ENCODE measurements around the gene PRKCD.
A peak's percentile ranks its signal among the peaks of the same experiment; 100 is the strongest.

Gene PRKCD

DNA sequence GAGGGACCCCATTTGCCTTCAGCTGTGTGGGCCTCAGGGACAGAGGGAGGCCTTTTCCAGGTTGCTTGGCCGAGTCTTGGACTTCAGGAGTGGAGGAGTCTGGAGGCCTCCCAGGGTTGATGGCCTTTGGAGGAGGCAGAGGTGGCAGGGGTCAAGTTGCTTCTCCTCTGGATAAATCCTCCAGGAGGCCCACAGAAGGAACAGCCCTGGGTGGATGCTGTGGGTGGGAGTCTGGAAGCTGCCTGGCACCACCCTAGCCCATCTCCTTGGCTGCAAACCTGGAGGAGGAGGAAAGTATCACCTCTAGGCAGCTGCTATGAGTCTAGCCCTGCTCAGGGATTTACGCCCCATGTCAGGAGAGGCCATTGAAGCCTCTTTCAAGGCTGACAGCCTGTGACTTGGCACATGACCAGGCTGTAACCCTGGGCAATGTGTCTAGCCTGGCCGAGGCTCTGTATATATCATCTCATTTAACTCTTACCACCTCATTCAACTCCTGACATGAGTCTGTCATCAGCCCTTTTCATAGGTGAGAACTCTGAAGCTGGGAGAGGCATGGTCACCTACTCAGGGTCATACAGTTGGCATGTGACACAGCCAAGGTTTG, 2.9 kb upstream of the PRKCD start:
- DNase-seq, result no peak

- DNase-seq, result peak; percentile 54 to 60
Measured at GRCh38 chr3:53158765-53159155, 2.2 kb upstream of the PRKCD start.

DNA sequence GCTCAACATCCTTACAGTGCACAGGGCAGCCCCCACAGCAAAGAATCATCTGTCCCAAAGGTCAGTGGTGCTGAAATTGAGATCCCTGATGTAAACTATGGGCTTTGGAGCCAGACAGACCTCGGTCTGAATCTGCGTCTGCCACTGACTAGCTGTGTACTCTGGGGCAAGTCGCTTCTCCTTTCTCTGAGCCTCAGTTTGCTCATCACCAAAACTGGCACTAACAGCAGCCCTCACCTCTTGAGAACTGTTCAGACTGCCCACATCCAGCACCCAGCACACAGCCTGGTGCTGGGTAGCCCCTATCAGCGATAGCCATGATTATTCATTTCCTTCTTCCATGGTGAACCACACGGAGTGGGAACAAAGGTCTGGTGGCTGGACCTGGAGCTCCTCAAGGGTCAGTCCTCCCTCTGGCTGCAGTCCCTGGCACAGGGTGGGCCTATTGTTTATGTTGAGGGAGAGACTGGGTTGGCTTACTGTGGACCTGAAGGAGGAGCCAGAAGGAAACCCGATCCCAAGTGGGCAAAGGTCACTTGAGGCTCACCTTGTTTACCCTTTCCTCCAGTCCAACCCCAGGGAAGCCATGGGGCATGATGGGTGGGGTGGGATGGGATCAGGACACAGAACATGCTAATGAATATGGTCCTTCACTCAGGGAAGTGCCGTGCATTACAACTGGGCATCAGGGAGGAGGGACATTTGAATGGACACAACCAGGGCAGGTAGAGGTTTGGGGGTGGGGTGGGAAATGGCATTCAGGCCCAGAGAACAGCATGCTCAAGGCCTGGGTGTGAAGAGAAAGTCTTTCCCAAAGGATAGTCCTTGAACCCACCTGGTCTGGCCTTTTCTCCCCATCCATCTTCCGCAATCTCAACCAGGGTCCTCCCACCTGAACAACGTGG, 1.6 kb upstream of the PRKCD start:
- no peak for DNase-seq

DNA sequence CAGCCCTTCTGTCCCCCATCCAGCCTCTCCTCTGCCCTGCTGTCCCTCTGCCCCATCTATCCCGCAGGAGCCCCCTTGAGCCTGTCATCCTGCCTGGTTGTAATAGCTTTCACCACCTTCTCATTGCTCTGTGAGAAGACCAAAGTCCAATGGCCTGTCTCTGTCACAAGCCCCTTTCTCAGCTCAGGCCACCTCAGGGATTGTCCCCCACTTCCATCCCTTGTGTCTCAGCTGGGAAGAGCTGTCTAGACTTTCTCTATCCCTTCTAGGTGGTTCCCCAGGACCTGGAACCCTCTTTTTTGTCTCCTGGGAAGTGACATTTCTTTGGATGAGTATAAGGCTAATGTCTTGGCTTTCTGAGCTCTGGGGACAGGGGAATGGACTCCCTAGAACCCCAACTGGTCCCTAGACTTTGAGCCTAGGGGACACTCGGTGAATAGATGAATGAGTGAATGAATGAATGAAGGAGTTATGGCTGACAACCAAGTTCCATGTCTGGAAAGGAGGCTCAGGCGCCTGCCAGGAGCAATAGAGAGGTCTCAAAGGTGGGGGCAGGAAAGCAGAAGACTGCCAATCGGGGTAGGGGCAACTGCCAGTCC, 849 bp upstream of the PRKCD start:
- DNase-seq, result no peak

DNA sequence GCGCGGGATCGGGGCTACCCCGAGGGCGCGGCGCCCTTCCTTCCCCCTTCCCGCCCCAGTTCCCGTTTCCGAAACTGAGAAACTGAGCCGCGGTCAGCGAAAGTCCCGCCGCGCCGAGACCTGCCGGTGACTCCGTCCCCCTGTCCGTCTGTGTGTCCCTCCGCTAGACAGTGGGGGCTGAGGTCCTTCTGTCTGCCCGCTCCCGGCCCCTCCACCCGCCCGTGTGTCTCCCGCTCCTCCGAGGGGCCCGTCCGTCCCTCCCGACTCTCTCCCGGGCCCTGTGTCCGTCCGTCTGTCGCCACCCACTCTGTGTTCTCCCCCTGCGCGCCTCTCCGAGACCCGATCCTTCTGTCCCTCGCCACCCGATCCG, 426 bp downstream of the PRKCD start:
- DNase-seq, result peak; percentile 54 to 66

DNA sequence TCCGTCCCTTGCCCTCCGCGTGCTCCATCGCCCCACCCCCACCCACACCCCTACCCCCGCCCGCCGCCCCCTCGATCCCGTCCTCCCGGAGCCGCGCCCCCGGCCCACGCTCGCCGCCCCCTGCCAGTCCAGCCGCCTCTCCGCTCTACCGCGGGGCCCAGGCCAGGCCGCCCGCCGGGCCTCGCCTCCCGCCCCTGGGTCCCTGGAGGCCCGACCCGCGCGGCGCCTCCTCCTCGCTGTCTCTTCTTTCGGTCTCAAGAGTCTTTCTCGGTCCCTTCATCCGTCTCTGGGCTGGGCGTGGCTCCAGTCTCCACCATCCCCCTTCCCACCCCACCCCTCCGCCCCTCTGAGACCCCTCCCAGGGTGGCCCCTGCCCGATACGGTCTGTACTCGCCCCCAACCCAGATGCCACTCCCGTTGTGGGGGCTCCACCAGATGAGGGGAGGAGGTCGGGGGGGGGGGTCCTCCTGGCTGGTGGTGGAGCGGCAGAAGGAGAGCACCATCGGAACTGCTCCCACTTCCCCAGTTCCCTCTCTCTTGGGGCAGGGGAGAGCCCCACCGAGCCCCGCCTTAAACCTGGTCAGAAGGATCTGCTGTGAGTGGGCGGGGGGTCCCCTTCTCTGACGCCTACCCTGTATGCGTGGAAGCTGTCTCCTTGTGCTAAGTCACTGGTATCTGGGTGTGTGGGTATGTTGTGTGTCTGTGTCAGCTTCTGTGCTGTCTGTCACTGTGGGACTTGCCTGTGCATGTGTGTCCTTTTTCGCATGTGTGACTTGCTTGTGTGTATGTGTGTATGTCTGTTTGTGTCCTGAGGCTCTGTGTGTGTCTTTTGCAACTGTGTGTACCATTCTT, 1.0 kb downstream of the PRKCD start:
- DNase-seq, result peak; percentile 58 to 88

- peak in 1 of 2 donors; percentile 16 for DNase-seq
Measured at GRCh38 chr3:53162672-53163443, 1.8 kb downstream of the PRKCD start.

GRCh38 chr3:53163444-53164387, 2.7 kb downstream of the PRKCD start:
- no peak for DNase-seq

- no peak for DNase-seq
Measured at GRCh38 chr3:53164911-53165310, 3.9 kb downstream of the PRKCD start.

DNA sequence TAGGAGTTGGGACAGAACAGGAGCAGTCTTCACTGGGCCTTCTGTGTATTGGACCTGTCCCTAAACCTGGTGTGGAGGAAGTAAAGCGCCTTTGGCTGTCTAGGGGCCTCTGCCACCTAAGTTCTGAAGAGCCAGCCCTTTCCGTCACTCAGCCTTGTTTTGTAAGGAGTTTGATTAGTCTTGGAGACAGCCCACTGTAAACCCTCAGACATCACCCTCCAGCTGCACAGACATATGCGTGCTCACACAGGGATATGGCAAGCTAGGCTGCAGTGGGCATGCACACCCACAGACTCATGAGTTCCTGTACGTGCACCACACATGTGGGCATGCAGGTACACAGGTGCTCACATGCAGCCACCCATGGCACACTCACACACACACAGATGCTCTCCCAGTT, 5.2 kb downstream of the PRKCD start:
- no peak for DNase-seq

DNA sequence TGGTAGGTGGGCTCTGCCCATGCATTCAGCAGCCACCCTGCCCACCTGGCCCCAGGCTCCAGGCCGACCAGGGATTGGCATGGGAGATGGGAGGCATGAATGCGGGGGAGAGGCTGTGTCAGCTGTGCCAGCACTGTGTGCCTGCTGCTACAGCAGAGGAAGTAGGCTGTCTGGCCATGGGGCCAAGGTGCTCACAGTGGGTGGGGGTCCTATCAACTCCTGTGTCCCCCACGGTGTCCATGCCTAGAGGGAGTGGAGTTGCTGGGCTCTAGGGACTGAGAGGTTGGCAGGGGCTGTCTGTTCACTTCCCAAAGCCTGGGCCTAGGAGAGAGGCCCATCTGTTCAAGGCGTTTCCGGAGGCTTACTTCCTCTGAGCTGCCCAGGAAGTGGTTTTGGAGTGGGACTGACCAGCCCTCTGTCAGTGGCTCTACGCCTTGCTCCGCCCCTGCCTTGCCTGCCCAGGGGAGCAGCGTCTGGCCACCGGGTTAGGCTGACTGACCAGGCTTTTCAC, 5.8 kb downstream of the PRKCD start:
- peak; percentile 86 to 89 for DNase-seq

DNA sequence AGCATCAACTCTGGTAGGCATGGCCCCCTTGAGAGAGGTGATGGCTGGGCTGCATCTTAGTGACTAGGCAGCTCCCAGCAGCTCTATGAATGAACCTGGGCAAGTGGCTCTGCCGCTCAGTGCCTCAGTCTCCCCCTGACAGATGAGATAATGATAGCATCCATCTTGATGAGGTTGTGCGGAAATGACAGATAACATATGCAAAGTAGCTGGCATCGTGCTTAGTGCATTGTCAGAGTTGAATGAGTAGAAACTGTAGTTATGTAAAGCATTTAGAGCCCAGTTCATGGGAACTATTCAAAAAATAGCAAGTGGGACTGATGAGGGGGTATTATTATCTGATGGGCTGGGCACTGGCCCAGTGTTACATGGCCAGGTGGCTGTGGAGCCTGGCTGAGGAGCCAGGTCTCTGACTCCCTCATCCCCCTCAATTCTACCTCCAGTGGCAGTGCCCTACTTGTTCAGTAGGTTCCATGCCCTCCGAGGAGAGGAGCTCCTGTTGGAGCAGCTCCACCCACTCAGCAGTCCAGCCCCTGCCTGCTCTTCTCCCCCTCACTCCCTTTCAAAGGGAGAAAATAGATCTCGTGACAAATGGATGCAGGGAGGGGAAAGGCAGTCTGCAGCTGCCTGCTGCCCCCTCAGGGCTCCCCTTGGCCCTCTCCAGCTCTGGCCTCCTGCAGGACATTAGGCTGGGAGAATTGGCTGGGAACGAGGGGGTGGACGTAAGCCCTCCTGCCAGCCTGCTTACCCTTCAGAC, 6.6 kb downstream of the PRKCD start:
- DNase-seq, result no peak

GRCh38 chr3:53168175-53168923, 7.3 kb downstream of the PRKCD start:
- DNase-seq, result peak; percentile 77 to 86

DNA sequence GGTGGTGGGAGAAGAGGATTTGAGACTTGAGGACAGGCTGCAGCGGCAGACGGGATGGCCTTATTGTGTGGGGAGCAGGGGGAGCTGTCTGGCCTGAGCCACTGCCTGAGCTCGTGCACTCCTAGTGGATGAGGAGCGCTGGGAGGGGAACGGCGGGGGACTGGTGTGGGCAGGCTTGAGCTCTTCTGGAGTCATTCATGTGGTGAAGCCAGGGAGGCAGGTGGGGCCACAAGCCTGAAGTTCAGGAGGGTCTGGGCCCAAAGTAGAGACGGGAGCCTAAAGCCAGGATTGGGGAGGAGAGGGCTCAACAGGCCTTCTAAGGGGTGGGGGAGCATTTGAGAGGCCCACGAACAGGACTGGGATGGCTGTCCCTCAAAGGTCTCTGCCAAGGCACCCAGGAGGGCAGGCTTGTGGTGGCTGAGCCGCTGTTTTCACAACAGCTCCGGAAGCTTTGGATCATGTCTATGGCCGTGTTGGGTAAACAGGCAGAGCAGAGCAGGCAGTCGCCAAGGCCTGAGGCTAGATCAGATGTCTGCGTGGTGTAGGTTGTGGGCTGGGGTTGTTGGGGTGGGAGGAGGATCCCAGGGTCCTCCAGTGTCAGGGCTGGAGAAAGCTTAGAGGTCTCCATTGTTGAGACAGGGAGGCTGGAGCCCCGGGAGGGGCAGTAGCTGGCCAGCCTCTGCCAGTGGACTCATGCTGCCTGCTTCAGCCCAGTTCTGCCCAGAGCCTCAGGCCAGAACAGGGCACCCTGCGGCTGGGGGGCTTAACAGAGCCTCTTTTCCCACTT, 8.2 kb downstream of the PRKCD start:
- peak; percentile 75 to 85 for DNase-seq

DNA sequence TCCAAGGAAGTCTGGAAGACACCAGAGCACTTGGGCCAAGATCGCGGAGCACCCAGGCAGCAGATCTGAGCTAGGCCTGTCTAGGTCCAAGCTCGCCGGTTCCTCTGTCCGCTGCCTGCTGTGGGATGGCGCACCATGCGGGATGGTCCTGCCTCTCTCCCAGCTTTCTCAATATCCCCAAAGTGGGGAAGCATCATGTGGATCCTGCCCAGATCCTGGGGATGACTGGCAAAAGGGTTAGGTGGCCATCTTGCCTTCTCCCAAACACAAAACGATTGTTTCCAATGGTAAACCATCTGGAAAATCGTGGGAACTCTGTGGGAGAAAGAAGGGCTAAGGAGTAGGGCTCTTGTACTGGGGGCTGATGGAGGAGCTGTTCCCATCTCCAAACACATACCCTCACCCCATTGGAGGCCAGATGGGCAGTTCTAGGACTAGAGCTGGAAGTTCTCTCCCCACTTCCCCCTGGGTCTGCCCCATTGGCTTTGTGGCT, 8.9 kb downstream of the PRKCD start:
- DNase-seq, result peak in 1 of 2 donors; percentile 47

DNA sequence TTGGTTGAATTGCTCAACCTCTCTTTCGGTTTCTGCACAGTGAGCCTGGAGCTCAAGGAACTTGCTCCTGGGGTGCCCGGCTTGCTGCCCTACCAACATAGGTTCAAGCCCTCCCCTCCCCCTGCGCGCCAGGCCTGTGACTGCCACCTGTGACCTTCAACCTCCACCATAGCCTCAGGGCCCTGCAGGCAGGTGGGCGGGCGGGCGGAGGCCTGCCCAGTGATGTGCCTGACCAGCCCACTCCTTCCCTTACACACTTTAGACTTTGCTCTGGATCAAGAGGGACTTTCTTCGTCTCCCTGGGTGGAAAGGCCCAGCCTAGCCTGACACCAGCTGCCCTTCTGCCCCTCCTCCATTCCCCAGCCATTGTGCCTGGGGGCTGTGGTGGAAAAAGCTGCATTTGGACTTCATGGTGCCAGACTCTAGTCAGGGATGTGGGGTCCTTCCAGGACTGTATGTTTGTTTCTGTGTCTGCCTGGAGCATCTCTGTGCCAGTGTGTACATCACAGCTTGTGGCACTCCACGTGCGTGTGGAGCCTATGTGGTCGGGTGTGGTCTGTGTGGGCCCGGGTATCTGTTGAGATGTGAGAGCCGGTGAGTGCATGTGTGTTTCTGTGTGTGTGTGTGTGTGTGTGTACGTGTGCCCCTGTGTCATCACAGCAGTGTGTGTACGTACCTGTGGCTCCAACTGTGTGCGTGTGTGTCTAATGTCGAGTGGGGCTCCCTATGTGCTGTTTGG, 9.5 kb downstream of the PRKCD start:
- peak; percentile 90 to 92 for DNase-seq

GRCh38 chr3:53171064-53171418, 10.0 kb downstream of the PRKCD start:
- DNase-seq, result no peak
